Hepatocyte (in vitro differentiated cells): ENCODE results near the gene STK4. TPM values are rescaled to one million over a fixed set of nuclear protein-coding genes. Genes with fewer than 3 reads are reported as not detected.

Experiments used
- DNase-seq: peaks from one replicate; pipeline ENCODE4 v3.0.0-alpha.2; 2016; ENCODE audit warnings: low spot score
- H2AFZ ChIP-seq: fragments of 200-600 bp; sonication (generic); 2 replicates; pipeline ENCODE4 v1.6.0; 2016; ENCODE audit warnings: antibody characterized with exemption, mild to moderate bottlenecking
- H3K27ac ChIP-seq: fragments of 200-600 bp; sonication (generic); 2 replicates; pipeline ENCODE4 v1.5.1; 2016; ENCODE audit warnings: mild to moderate bottlenecking
- H3K27me3 ChIP-seq: fragments of 200-600 bp; sonication (generic); 2 replicates; pipeline ENCODE4 v1.6.1; 2016
- H3K36me3 ChIP-seq: fragments of 200-600 bp; sonication (generic); replicated peaks from 2 replicates; pipeline ENCODE4 v1.5.1; 2016; ENCODE audit warnings: low read depth; ENCODE audit not compliant: insufficient read depth
- H3K4me1 ChIP-seq: fragments of 200-600 bp; sonication (generic); 2 replicates; pipeline ENCODE4 v1.5.1; 2016; ENCODE audit warnings: mild to moderate bottlenecking, moderate library complexity; ENCODE audit not compliant: insufficient read depth
- H3K4me2 ChIP-seq: fragments of 200-600 bp; sonication (generic); 2 replicates; pipeline ENCODE4 v1.6.0; 2016
- H3K4me3 ChIP-seq: fragments of 200-600 bp; sonication (generic); 2 replicates; pipeline ENCODE4 v1.5.1; 2016; ENCODE audit warnings: mild to moderate bottlenecking
- H3K79me2 ChIP-seq: fragments of 200-600 bp; sonication (generic); 2 replicates; pipeline ENCODE4 v1.6.0; 2017; ENCODE audit warnings: mild to moderate bottlenecking
- H3K9me2 ChIP-seq: fragments of 200-600 bp; sonication (generic); replicated peaks from 2 replicates; pipeline ENCODE4 v1.6.0; 2017; ENCODE audit warnings: mild to moderate bottlenecking; ENCODE audit not compliant: insufficient read depth
- H3K9me3 ChIP-seq: fragments of 200-600 bp; sonication (generic); 2 replicates; pipeline ENCODE4 v1.5.1; 2016; ENCODE audit warnings: low read depth, mild to moderate bottlenecking
- H4K20me1 ChIP-seq: fragments of 200-600 bp; sonication (generic); 2 replicates; pipeline ENCODE4 v1.6.0; 2016; ENCODE audit warnings: mild to moderate bottlenecking; ENCODE audit not compliant: insufficient read depth, poor library complexity, severe bottlenecking
- EZH2 ChIP-seq: fragments of 200-600 bp; sonication (generic); IDR thresholded peaks from 2 replicates; pipeline ENCODE4 v1.6.1; 2016; ENCODE audit warnings: antibody characterized with exemption, mild to moderate bottlenecking, borderline replicate concordance
- EZH2phosphoT487 ChIP-seq: fragments of 200-600 bp; sonication (generic); IDR thresholded peaks from one replicate; pipeline ENCODE4 v1.6.1; 2018; ENCODE audit warnings: antibody characterized with exemption, mild to moderate bottlenecking, low read depth, moderate library complexity; ENCODE audit not compliant: unreplicated experiment, severe bottlenecking
- WGBS: methylation state at CpG from one replicate; pipeline ENCODE4 v1.1.6; 2016; ENCODE audit warnings: low lambda C conversion rate; ENCODE audit errors: missing lambda C conversion rate; 5-methylcytosine and 5-hydroxymethylcytosine counted together
- polyA plus RNA-seq: library from polyadenylated mRNA; unstranded; fragments of >200 nt; fragmentation: Nextera tagmentation; extraction: Ambion mirVana; gene quantifications from 2 replicates; pipeline ENCODE4 v1.2.1, GENCODE V29; 2016
- total RNA-seq: library from RNA; depleted of rRNA; stranded (reverse); fragments of >200 nt; gene quantifications from 2 replicates; pipeline ENCODE4 v1.2.3, GENCODE V29; 2014
- TF ChIP-seq, protein P1 (sequence below): fragments of 200-600 bp; sonication (generic); IDR thresholded peaks from 2 replicates; pipeline ENCODE4 v1.5.1; 2016; ENCODE audit warnings: antibody characterized with exemption, mild to moderate bottlenecking; ENCODE audit not compliant: poor library complexity

Gene STK4
- total and polyA plus RNA-seq, 2 experiments from 2014 or later = 11.4 to 16.5 TPM

DNA sequence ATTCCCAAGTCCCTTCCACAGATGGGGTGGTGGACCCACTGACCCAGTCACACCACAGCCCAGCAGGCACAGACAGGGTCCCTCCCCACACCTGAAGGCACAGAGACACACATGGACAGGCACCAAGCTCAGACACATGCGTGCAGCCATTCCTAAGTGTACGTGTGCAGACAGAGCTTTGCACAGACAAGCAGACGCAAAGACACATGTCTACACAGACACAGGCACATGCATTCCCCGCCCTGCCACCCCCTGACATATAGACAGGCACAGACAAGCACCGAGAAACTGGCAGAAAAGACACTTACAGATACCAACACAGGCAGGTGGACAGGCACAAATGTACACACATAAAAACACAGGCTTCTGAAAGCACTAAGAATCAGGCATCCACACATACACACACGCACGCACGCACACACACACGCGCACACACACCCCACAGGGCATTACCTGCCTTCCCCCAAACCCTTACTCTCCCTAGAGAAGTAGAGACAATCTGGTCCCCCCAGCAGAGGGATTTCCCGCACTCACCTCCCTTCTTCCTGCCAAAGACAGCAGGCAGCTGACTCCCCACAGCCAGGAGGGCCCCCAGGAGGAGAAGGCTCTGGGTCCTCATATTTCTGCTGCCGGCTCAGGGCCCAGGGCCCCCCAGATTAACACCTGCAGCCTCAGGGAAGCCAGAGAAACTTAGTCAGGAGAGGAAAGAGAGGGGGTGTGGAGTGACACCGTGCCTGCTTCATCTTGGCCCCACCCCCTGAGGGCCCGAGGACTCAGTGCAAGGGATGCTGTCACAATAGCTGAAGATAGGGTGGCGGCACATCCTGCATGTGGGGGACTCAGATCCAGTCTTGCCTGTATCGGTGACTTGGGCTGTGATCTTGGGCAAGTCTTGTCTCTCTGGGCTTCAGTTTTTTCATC lies 148.4 kb downstream of the STK4 start, which contains the start of gene WFDC5:
WFDC5 (minus strand) TSS at position 710 of the 921 bp plus-strand sequence; CDS start at position 619, 91 bp downstream.
- no peak within 1 kb of the TSS for H2AFZ ChIP-seq
- no peaks in the 10 kb centered on the region for H3K27me3 ChIP-seq
- no peak within 1 kb of the TSS for H3K27ac ChIP-seq
- no peak within 1 kb of the TSS for H3K4me2 ChIP-seq
- TF ChIP-seq, protein P1, sequence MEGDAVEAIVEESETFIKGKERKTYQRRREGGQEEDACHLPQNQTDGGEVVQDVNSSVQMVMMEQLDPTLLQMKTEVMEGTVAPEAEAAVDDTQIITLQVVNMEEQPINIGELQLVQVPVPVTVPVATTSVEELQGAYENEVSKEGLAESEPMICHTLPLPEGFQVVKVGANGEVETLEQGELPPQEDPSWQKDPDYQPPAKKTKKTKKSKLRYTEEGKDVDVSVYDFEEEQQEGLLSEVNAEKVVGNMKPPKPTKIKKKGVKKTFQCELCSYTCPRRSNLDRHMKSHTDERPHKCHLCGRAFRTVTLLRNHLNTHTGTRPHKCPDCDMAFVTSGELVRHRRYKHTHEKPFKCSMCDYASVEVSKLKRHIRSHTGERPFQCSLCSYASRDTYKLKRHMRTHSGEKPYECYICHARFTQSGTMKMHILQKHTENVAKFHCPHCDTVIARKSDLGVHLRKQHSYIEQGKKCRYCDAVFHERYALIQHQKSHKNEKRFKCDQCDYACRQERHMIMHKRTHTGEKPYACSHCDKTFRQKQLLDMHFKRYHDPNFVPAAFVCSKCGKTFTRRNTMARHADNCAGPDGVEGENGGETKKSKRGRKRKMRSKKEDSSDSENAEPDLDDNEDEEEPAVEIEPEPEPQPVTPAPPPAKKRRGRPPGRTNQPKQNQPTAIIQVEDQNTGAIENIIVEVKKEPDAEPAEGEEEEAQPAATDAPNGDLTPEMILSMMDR = no peak
- TF ChIP-seq EZH2 (no peak), EZH2phosphoT487 (no peak)
- WGBS = 59% methylated on average over 16 of the region's 16 CpGs
- no peak for DNase-seq
- no peaks in the 10 kb centered on the region for H3K36me3 ChIP-seq
- H3K79me2 ChIP-seq = no peaks in the 10 kb centered on the region
- no peak within 1 kb of the TSS for H3K4me3 ChIP-seq
- H3K9me2 ChIP-seq = no peaks in the 10 kb centered on the region
- no peaks in the 10 kb centered on the region for H3K4me1 ChIP-seq
- H4K20me1 ChIP-seq = no peaks in the 10 kb centered on the region
- no peaks in the 10 kb centered on the region for H3K9me3 ChIP-seq

DNA sequence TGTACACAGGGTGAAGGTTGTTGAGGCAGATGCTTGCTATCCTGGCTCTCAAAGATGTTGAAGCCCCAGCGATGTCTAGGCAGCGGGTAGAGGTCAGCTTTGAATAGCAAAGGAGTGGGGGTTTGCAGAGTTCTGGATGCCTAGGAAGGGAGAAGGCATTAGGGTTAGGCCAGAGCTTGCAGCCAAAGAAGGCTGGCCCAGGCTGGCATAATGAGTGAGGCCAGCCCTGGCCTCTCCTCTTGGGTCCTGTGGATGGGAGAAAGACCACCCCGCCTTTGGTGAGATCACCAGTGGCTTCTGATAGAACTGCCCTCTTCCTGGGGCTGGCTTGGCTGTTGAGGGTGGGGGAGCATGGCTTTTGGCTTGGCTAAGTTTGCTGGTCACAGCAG lies 149.1 kb downstream of the STK4 start:
- no peaks in the 10 kb centered on the region for H4K20me1 ChIP-seq
- H3K4me2 ChIP-seq = no peak overlapping the region
- WGBS = 80% methylated on average over 3 of the region's 3 CpGs
- H3K9me3 ChIP-seq = no peaks in the 10 kb centered on the region
- no peak for DNase-seq
- H3K4me1 ChIP-seq = no peaks in the 10 kb centered on the region
- H3K36me3 ChIP-seq = no peaks in the 10 kb centered on the region
- no peak overlapping the region for H3K27ac ChIP-seq
- H3K9me2 ChIP-seq = no peaks in the 10 kb centered on the region
- H3K79me2 ChIP-seq = no peaks in the 10 kb centered on the region
- TF ChIP-seq, protein P1 = no peak
- TF ChIP-seq EZH2phosphoT487 (no peak), EZH2 (no peak)
- H3K4me3 ChIP-seq = no peak overlapping the region
- no peaks in the 10 kb centered on the region for H3K27me3 ChIP-seq
- H2AFZ ChIP-seq = no peak overlapping the region

DNA sequence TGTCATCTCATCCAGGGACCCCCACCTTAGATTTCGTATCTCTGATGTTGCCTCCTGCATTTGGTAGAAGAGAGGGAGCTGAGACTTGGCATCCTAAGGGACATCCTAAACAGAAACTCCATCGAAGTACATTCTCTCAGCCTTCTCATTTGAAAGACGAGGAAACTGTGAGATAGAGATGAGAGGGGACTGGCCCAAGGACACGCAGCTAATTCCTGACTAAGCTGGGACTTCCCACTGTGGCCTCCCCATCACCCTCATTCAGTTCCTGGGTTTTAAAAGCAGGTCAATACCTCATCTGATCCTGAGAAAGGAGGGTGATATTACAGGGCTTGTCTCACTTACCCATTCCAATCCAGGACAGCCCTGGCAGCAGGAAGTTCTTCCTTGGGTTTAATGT lies 149.5 kb downstream of the STK4 start:
- no peaks in the 10 kb centered on the region for H3K36me3 ChIP-seq
- no peaks in the 10 kb centered on the region for H3K79me2 ChIP-seq
- no peaks in the 10 kb centered on the region for H3K9me3 ChIP-seq
- TF ChIP-seq EZH2phosphoT487 (no peak), EZH2 (no peak)
- TF ChIP-seq, protein P1 = no peak
- H3K4me1 ChIP-seq = no peaks in the 10 kb centered on the region
- H3K9me2 ChIP-seq = no peaks in the 10 kb centered on the region
- no peak for DNase-seq
- no peak overlapping the region for H3K27ac ChIP-seq
- WGBS = 87% methylated on average over 4 of the region's 4 CpGs
- no peaks in the 10 kb centered on the region for H3K27me3 ChIP-seq
- H2AFZ ChIP-seq = no peak overlapping the region
- no peak overlapping the region for H3K4me2 ChIP-seq
- no peaks in the 10 kb centered on the region for H4K20me1 ChIP-seq
- no peak overlapping the region for H3K4me3 ChIP-seq
